Measurements from ENCODE around the gene GLIS2.

- TF ChIP-seq CTCF (IDR thresholded peaks at IDR 0.05) (no peak), POLR2A (IDR thresholded peaks at IDR 0.05) (no peak), EP300 (IDR thresholded peaks at IDR 0.05) (no peak), POLR2AphosphoS5 (IDR thresholded peaks at IDR 0.05) (no peak)
These were observed 25.4 kb downstream of the GLIS2 start for GRCh38 chr16:4341250-4341649.

All from gastroesophageal sphincter (tissue), 3 donors.